VCaP (cell line): ENCODE measurements around the gene POLR1A.

Experiments used
- H3K27ac ChIP-seq: fragments of 450-650 bp; 2 replicates; pipeline ENCODE4 v1.5.1; 2017
- TF ChIP-seq, protein P1 (sequence below): fragments of 450-650 bp; conservative IDR thresholded peaks from 2 replicates; pipeline ENCODE4 v1.5.1; 2017; ENCODE audit warnings: mild to moderate bottlenecking, moderate library complexity

Gene POLR1A

DNA sequence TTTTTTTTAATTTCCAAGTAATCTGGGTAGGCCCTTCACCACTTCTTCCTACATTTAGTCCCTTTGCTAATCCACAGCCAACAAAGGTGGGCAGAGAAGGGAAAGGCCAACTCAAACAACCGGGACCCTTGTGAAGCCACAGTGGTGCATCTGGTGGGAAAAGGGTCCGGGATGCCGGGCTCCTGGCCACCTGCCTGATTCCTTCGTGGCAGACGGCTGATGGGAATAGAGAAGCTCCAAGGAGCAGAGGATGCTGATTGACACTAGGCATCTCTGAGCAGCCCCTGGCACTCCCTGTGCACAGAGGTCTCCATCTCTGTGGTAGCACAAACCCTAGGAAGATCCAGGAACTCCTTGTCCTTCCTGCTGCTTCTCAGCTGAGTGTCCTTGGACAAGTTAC, 37.0 kb downstream of the POLR1A start:
- TF ChIP-seq, protein P1, sequence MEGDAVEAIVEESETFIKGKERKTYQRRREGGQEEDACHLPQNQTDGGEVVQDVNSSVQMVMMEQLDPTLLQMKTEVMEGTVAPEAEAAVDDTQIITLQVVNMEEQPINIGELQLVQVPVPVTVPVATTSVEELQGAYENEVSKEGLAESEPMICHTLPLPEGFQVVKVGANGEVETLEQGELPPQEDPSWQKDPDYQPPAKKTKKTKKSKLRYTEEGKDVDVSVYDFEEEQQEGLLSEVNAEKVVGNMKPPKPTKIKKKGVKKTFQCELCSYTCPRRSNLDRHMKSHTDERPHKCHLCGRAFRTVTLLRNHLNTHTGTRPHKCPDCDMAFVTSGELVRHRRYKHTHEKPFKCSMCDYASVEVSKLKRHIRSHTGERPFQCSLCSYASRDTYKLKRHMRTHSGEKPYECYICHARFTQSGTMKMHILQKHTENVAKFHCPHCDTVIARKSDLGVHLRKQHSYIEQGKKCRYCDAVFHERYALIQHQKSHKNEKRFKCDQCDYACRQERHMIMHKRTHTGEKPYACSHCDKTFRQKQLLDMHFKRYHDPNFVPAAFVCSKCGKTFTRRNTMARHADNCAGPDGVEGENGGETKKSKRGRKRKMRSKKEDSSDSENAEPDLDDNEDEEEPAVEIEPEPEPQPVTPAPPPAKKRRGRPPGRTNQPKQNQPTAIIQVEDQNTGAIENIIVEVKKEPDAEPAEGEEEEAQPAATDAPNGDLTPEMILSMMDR: no peak
- no peak overlapping the region for H3K27ac ChIP-seq

- TF ChIP-seq, protein P1: no peak
- H3K27ac ChIP-seq: no peak overlapping the region
Measured at GRCh38 chr2:86068136-86068588, 37.5 kb downstream of the POLR1A start.

GRCh38 chr2:86066915-86067314, 38.8 kb downstream of the POLR1A start:
- H3K27ac ChIP-seq: no peak overlapping the region
- TF ChIP-seq, protein P1: no peak

GRCh38 chr2:86066007-86066578, 39.6 kb downstream of the POLR1A start:
- TF ChIP-seq, protein P1: no peak
- H3K27ac ChIP-seq: no peak overlapping the region

GRCh38 chr2:86065512-86065911, 40.2 kb downstream of the POLR1A start:
- TF ChIP-seq, protein P1: no peak
- no peak overlapping the region for H3K27ac ChIP-seq

GRCh38 chr2:86064006-86064405, 41.7 kb downstream of the POLR1A start:
- H3K27ac ChIP-seq: no peak overlapping the region
- TF ChIP-seq, protein P1: no peak

DNA sequence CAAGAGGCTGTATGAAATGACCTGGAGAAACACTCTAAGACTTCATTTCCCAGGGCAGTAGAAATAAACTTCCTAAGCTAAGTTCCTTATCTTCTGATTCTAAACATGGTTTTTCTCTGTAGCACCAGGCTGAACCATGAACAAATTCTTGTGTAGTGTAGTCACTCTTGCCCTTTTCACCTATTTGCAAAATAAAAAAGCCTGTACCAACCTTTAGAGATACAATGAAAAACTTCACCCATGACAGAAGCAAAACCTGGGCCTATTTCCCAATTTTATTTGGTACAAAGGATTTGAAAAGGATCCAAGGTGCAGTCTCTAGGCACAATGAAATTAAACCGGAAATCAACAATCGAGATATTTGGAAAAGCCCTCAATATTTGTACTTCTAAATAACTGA, 43.6 kb downstream of the POLR1A start:
- TF ChIP-seq, protein P1: no peak
- H3K27ac ChIP-seq: no peak overlapping the region
